ENCODE measurements around the gene DGAT2L6.

The DGAT2L6 gene, protein sequence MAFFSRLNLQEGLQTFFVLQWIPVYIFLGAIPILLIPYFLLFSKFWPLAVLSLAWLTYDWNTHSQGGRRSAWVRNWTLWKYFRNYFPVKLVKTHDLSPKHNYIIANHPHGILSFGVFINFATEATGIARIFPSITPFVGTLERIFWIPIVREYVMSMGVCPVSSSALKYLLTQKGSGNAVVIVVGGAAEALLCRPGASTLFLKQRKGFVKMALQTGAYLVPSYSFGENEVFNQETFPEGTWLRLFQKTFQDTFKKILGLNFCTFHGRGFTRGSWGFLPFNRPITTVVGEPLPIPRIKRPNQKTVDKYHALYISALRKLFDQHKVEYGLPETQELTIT

DNA sequence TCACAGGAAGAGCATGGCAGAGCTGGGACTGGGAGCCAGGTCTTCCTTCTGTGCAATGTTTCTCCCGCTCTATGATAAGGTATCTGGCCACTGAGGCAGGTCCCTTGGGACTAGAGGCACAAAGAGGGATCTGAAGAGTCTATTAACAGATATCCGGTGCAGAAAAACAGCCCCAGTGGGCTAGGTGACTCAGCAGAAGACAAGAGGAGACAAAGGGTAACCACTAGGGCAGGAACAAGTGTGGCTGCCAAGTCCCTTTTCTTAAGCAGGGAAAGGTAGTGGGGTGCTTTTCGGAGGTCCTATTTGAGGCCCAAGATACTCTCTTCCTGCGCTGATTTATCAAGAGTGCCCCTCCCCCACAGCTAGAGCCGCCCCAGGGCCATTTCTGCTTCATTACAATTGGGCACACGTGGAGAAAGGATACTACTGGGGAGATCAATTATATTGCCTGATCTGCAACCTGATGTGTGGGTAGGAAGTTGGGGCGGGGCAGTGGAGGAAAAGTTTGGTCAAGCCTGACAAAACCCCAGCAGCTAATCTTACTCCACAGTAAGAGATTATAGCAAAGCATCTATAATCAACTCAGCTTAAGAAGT, at the start of gene DGAT2L6:
DGAT2L6 (plus strand) TSS at position 546 of the 596 bp plus-strand sequence. CDS start 100 bp downstream, outside the sequence.
- no peak for DNase-seq (ENCODE audit: low spot score)

DNA sequence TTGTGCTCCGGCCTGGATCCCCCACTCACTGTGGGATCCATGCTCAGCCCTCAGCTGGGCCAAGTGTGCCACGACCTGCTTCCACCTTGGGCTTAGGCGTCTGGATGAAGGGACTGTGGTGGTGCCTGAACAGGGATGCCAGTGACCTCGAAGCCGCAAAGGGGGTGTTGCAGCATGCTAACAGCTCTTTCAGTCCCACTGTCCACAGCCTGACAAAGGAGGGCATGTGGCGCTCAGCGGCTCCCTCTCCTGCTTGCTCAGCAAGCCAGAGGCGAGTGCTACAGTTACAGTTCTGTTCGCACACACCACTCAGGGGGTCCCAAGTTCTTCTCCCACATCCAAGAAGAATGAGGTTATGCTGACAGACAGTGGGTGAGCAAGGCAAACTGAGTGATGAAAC, 49.2 kb upstream of the DGAT2L6 start:
- DNase-seq (ENCODE audit: low spot score) = no peak

DNA sequence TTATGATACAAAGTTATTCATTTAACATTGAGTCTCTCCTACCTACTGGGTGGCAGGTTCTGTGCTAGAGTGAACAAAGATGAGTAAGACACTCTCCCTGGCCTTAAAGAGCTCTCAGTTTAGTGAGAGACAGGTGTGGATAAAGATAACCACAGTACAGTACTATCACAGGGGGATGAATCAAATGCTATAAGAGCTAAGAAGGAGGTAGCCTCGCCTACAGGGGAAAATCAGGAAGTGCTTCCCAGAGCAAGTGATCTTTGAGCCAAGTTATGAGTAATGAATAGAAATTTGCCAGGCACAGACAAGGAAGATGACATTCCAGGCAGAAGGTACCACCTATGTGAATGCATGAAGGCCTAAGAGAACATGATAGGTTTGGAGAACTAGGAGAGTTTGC, 47.5 kb upstream of the DGAT2L6 start:
- peak; percentile 16 for DNase-seq (ENCODE audit: low spot score)

DNA sequence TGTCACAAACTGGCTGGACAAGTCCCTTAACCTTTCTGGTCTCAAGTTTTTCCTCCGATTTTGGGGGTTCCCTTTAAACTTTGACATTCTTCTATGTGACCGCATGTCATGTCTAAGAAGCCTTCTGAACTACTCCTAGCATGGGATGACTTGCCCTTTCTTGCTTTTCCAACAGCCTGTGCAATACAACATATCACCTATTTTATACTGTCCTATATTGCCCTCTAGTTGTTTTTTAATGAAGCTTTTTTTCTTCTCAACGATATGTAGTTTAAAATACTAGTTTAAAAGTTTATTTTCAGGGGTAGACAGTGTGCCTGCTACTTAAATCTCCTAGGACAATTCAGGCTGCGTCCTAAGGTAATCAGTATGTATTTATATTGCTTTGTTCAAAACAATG, 45.1 kb upstream of the DGAT2L6 start:
- no peak for DNase-seq (ENCODE audit: low spot score)

DNA sequence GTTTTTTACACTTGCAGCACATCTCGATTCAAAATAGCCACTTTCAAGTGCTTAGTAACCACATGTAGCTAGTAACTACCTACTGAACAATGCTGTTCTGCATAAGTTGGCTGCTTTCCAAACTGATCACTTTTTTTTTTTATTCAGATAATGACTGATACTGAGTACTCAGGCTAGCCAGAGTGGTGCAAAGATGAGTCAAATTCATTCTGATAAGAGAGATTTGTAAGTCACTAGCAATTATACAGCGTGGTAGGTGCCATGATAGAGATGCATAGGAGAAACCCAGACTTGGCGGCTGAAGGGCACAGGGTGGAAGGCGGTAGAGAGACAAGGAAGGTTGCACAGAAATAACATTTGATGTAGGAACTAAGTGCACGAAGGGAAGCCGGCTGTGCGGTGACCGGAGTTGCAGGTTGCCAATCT, 44.4 kb upstream of the DGAT2L6 start:
- no peak for DNase-seq (ENCODE audit: low spot score)

- DNase-seq (ENCODE audit: low spot score) = peak; percentile 77
Observed at GRCh38 chrX:70133303-70134115, 43.8 kb upstream of the DGAT2L6 start, which contains the start of gene IGBP1. TSS of gene IGBP1 (plus strand) at chrX:70133447. CDS start at chrX:70133948, 501 bp downstream.

DNA sequence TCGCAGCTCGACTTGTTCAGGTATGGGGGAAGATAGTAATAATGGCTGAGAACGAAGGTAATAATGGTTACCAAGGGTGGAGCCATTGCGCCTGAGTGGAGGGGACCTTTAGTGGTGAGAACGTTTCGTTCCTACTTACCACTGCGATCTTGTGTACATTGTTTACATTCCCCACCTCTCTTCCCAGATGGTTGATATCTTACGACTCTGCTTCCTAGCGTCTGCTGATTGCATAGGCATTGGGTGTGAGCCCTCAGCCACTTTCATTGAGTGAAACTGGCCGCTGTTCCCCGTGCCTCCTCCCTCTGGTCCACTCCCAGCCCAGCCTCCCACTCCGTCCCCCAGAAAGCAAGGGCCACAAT, 43.2 kb upstream of the DGAT2L6 start:
- DNase-seq (ENCODE audit: low spot score) = peak; percentile 16

- DNase-seq (ENCODE audit: low spot score) = no peak
Observed at GRCh38 chrX:70138622-70139021, 38.7 kb upstream of the DGAT2L6 start.

- no peak for DNase-seq (ENCODE audit: low spot score)
Observed at GRCh38 chrX:70139736-70140135, 37.5 kb upstream of the DGAT2L6 start.

DNA sequence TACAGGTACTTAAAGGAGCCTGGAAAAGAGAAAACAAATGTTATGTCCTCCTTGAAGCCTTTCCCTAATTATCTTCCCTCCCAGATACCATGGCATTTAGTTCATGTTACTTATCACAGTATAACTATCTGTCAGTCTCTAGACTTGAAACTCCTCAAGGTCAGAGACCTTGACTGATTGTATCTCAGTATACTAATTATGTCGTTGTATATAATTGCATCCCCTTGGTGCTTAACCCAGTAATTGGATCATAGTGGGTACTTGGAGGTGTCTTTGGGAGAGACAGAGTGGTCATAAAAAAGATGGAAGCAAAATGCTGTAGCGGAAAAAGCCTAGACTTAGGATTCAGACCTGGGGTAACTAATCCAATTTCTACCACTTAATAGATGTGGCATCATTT, 35.9 kb upstream of the DGAT2L6 start:
- no peak for DNase-seq (ENCODE audit: low spot score)

GRCh38 chrX:70166601-70167590, 10.4 kb upstream of the DGAT2L6 start:
- DNase-seq (ENCODE audit: low spot score) = no peak

- peak; percentile 60 for DNase-seq (ENCODE audit: low spot score)
Observed at GRCh38 chrX:70168238-70169188, 8.8 kb upstream of the DGAT2L6 start.

- no peak for DNase-seq (ENCODE audit: low spot score)
Observed at GRCh38 chrX:70169281-70169680, 8.0 kb upstream of the DGAT2L6 start.

- no peak for DNase-seq (ENCODE audit: low spot score)
Observed at GRCh38 chrX:70171624-70172023, 5.7 kb upstream of the DGAT2L6 start.

DNA sequence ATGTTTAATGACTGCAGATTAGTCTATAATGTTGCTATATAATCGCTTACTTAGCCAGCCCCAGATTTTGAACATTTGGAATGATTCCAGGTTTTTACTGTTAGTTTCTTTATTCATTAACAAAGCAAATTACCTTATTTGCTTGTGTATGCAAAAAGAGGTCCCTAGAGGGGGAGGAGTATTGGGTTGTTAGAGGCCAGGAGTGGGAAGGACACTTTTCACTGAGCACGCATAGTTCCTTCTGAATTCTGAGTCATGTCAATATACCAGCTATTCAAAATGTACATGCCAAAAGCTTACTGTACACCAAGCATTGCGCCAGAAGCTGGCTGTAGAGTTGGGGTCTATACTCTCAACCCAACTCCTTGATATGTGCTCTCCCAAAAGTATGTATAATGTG, 5.1 kb upstream of the DGAT2L6 start:
- DNase-seq (ENCODE audit: low spot score) = no peak

- no peak for DNase-seq (ENCODE audit: low spot score)
Observed at GRCh38 chrX:70172964-70173363, 4.3 kb upstream of the DGAT2L6 start.

DNA sequence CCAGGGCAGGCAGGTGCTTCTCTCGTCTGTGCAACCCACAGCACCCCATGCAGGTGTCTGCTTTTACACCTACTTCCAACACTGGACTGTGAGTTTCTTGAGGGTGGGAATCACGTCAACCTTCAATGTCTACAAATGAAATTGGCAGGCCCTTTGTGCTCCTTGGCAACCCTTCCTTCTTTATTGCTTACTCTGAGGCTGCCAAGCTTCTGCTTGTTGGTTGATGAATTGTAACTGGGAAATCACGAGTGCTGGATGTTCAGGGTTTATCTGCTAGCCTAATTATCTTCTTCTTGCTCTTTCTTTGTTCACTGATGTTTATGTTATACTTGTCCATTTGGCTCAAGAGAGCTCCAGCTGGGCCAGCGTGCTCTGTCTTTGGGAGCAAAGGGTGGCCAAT, 2.5 kb upstream of the DGAT2L6 start:
- no peak for DNase-seq (ENCODE audit: low spot score)

DNA sequence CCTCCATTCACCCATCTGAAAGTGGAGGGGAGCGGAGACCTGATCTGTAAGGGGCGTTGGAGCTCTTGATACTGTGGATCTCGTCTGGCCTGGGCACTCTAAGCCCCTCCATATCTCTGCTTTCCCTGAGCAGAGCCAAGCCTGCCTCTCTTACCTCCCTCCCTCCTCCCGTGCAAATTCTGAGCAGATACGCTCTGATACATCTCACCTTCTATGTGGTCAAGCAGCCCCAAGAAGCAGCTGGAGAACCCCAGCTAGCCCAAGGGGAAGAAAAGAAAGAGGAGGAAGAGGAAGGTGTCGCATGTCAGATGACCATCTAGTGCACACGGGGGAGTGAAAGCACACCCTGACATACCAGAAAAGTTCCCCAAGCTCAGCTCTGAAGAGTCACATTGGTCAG, 1.9 kb upstream of the DGAT2L6 start:
- DNase-seq (ENCODE audit: low spot score) = no peak

DNA sequence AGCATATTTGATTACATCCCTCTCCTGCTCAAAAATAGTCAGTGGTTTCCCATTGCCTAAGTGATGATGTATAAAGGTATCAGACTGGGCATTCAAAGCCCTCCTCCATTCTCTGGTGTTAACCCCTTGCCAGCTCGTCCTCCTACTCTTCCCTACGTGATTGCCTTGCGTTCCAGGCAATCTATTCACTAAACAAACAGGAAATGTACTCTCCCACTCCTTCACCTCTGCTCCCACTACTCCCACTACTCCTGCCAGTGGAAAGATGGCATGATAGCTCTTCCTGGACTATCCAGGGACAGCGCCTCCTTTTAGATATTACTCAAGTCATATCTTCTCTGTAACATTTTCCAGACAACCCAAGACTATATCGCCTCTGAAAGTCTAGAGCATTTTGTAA, 5.8 kb downstream of the DGAT2L6 start:
- no peak for DNase-seq (ENCODE audit: low spot score)

- no peak for DNase-seq (ENCODE audit: low spot score)
Observed at GRCh38 chrX:70190225-70190624, 12.9 kb downstream of the DGAT2L6 start.
